ENCODE data around the gene TPM2. TPM values are rescaled to one million over a fixed set of nuclear protein-coding genes. Genes with fewer than 3 reads are reported as not detected.
A peak's percentile ranks its signal among the peaks of the same experiment; 100 is the strongest.

TPM2 gene
- total and polyA plus RNA-seq, 9 of the 15 experiments (the other 6 are each of a cell fraction or from before 2014, with no cell fraction given): 0.28 to 16.1 (median 4.5) TPM

- peaks cover 0 to 15% of the 10 kb centered on the region in 2 experiments; a peak in 4 of 5 replicates for H3K4me1 ChIP-seq (replicated peaks in 1 of 2; ENCODE audit: control insufficient read depth in 2 of 2, insufficient read depth in 2 of 2, low read length in 2 of 2)
- in situ Hi-C loops (cut with MboI): no loop called here
- peak within 1 kb of the TSS in 1 of 2 experiments; percentile 60; a peak in 2 of 4 replicates for H3K9ac ChIP-seq (ENCODE audit: insufficient read depth in 1 of 2, low read depth in 2 of 2, low read length in 2 of 2)
- H4K20me1 ChIP-seq (replicated peaks; ENCODE audit: control insufficient read depth, insufficient read depth, low read length): no peaks in the 10 kb centered on the region
- H3K27ac ChIP-seq (ENCODE audit: extremely low read depth, low read depth, low read length): no peak within 1 kb of the TSS
- peak within 1 kb of the TSS; percentile 58; the same call in 1 of the 2 replicates for H2AFZ ChIP-seq (ENCODE audit: low read depth, low read length)
- H3K9me1 ChIP-seq (ENCODE audit: control insufficient read depth, insufficient read depth, low read length): no peaks in the 10 kb centered on the region
- BruUV-seq (replicated peaks): no TSS peak
- H3K9me3 ChIP-seq (replicated peaks; ENCODE audit: control insufficient read depth, insufficient read depth, low read depth, low read length): no peaks in the 10 kb centered on the region
- H3K79me2 ChIP-seq (ENCODE audit: control insufficient read depth, insufficient read depth, low read length): no peaks in the 10 kb centered on the region
- ATAC-seq (peak; percentile 54), DNase-seq (ENCODE audit: extremely low read depth in 1 of 4, low spot score in 3 of 4) (no peak), FAIRE-seq (no peak)
- peak within 1 kb of the TSS; percentile 54 for H3K4me2 ChIP-seq (ENCODE audit: insufficient read depth, low read length)
- peak within 1 kb of the TSS; percentile 27; the same call in 1 of the 2 replicates for H3K4me3 ChIP-seq
- no peak for TF ChIP-seq MLX (CRISPR knock-in tag; conservative IDR thresholded peaks at IDR 0.05)
- no peak for TF ChIP-seq ATF7 (IDR thresholded peaks at IDR 0.05)
- no peak for TF ChIP-seq TRIM24 (IDR thresholded peaks at IDR 0.05)
- TF ChIP-seq BRD9 (IDR thresholded peaks at IDR 0.05; ENCODE audit: low read depth, partially characterized antibody): no peak
- TF ChIP-seq RFX1 (IDR thresholded peaks at IDR 0.05): no peak
- TF ChIP-seq GTF3C2 (IDR thresholded peaks at IDR 0.05; ENCODE audit: borderline replicate concordance, extremely low read depth, insufficient read length): no peak
- 0 out of 4 replicates have a peak, but pooled peaks of 1 of the 2 experiments have one; percentile 33 for TF ChIP-seq KDM1A (IDR thresholded peaks at IDR 0.05)
- TF ChIP-seq ZNF609 (CRISPR knock-in tag; IDR thresholded peaks at IDR 0.05; ENCODE audit: borderline replicate concordance): no peak
- ChIA-PET POLR2A (interaction anchor here (0.9 kb wide), 1 partner anchor 10 kb away, joined by 4 read pairs; no protein-coding TSS in a partner anchor), CTCF (ENCODE audit: low intra/inter-chr PET ratio) (no interaction called here)
- intact Hi-C loops (cut with micrococcal nuclease): no loop called here
- H3K36me3 ChIP-seq (ENCODE audit: control insufficient read depth, insufficient read depth, low read length): no peaks in the 10 kb centered on the region
- 7% methylated on average over 7 of the region's 10 CpGs for WGBS (ENCODE audit: insufficient coverage, low coverage, missing lambda C conversion rate)
- H3K27me3 ChIP-seq (ENCODE audit: control insufficient read depth in 2 of 2, insufficient read depth in 2 of 2, low read length in 2 of 2): no peaks in the 10 kb centered on the region
These were observed 16.3 kb downstream of the TPM2 start, which contains the start of gene CA9 for GRCh38 chr9:35673132-35674024. Gene CA9, plus strand, starts transcription at chr9:35673928. Its CDS starts 32 bp downstream, at chr9:35673960.
